NCI-H82 (cell line): ENCODE results near the gene ITPR3.

ENCODE experiments used
- DNase-seq: peaks from one replicate; lab custom pipeline; 2025; lab: John Stamatoyannopoulos, UW

ITPR3 gene

GRCh38 chr6:33620856-33621710 is at the start of gene ITPR3:
Gene ITPR3 (plus strand): TSS chr6:33621322. CDS start chr6:33621603, 281 bp downstream.
- peak; percentile 73 for DNase-seq

GRCh38 chr6:33571637-33572316 is 49.3 kb upstream of the ITPR3 start:
- DNase-seq: no peak

DNA sequence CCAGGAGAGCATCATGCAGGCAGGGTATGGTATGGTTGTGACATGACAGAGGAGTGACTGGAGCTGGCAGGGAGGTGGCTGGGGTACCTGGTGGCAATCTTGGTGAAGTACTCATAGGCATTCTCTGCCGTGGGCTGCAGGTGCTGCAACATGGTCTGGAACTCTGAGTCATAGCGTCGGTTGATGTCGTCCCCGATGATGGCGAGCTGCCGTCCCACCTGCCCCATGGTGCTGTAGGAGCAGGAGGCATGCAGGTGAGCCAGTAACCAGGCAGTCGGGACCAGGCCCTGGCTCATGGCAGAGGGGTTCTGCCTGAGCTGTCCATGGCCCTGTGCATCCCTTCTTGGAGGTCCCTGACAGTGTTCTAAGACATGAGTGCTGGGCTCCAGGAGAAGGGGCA is 45.9 kb upstream of the ITPR3 start:
- DNase-seq: no peak

DNA sequence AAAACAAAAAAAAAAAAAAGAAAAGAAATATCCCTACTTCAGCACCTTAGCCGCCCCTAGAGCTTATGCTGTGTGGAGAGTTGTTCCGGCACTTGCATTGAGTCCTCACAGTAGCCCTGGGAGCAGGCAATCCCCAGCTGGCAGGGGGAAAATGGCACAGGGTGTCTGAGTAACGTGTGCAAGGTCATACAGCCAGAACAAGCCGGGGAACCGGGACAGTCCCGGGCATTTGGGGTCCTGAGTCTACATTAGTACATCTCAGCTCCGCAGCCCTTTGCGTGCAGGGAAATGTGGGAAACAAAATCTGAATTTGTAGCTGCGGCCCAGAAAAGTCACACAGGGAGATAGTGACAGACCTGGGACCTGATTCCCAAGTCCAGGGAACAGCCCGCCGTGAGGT is 44.5 kb upstream of the ITPR3 start:
- DNase-seq: no peak

GRCh38 chr6:33577106-33577535 is 44.0 kb upstream of the ITPR3 start:
- no peak for DNase-seq

GRCh38 chr6:33577718-33578117 is 43.4 kb upstream of the ITPR3 start:
- no peak for DNase-seq

GRCh38 chr6:33578164-33578563 is 43.0 kb upstream of the ITPR3 start:
- no peak for DNase-seq

DNA sequence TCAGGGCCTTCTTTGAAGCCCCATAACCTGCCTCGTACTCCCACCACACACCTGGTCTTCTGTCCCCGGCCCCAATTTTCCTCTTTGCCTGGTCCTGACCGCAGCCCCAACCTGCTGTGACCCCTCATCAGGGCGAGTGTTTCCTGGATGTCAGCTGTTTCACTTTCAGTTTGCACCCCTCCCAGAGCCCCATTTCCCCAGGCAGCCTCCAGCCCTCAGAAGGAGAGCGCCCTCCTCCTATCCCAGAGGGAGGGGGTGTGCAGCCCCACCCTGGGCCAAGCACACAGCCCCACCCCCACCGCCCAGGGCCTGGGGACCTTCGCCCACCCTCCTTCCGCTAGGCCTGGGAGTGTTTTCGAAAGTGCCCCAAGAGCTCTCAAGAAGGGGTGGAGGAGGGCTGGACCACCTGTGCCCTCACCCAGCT is 42.5 kb upstream of the ITPR3 start:
- DNase-seq: no peak

DNA sequence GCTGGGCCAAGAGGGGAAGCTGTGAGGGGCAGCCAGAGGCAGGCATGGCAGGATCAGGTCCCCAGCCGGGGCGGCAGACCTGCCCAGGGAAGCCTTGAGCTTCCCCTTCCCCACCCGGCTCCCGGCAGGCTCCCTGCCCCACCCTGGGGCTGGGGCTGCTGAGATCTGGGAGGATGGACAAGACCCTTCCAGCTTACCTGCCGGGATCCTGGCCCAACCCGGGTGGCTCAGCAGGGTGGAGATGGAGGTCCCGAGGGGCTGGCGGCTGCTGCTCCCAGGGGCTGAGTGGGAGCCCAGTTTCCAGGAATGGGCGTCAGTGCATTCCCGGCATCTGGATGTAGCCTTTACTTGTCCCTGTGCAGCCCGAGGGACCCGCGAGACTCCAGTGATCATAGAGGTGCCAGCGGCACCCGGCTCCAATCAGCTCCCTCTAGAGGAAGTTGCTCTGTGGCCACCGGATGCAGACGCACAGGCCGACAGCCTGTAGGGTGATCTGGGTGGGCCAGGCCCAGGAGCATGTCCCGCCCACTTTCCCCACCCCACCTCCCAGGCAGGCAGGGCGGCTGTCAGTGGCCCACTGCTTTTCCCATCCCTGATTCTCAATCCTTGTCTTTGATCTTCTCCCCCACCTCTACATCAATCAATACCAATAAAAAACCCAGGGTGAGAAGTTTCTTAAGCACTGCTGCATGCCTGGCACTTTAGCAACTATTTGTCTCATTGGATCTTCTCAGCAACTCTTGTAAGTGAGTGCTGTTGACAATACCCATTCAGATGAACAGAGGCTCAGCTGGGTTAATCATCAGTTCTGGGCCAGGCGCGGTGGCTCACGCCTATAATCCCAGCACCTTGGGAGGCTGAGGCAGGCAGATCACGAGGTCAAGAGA is 41.1 kb upstream of the ITPR3 start, which contains the start of gene BAK1:
Gene BAK1, minus strand, starts transcription at position 449 of the 887 bp plus-strand sequence. CDS start 2,672 bp downstream, outside the sequence.
- peak; percentile 98 for DNase-seq

GRCh38 chr6:33581186-33581585 is 39.9 kb upstream of the ITPR3 start:
- no peak for DNase-seq

DNA sequence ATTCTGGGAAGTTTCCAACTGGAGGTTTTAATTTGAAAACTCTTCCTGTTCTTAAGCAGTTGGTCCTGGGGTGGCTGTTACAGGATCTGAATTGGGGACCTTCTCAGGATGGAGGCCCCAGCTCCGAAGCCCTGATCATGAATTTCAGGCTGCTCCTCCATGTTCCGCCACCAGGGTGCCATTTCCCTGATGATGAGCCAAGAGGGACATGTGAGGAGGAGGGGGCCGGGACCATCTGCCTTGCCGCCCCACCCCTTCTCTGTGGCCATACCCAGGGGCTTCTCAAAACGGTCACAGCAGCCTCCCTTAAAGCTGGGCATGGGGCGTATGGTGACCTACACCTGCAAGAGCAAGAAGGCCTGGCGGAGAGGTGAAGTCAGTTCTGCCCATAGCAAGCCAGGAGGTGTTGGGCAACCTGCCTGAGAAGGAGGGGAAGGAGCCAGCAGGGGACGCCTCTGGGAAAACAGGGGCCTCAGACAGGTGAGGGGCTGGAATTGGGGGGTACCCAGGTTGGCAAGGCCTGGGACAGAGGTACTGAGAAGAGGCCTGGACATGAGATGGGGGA is 37.4 kb upstream of the ITPR3 start:
- peak; percentile 84 for DNase-seq

GRCh38 chr6:33584700-33585402 is 36.3 kb upstream of the ITPR3 start:
- DNase-seq: no peak

DNA sequence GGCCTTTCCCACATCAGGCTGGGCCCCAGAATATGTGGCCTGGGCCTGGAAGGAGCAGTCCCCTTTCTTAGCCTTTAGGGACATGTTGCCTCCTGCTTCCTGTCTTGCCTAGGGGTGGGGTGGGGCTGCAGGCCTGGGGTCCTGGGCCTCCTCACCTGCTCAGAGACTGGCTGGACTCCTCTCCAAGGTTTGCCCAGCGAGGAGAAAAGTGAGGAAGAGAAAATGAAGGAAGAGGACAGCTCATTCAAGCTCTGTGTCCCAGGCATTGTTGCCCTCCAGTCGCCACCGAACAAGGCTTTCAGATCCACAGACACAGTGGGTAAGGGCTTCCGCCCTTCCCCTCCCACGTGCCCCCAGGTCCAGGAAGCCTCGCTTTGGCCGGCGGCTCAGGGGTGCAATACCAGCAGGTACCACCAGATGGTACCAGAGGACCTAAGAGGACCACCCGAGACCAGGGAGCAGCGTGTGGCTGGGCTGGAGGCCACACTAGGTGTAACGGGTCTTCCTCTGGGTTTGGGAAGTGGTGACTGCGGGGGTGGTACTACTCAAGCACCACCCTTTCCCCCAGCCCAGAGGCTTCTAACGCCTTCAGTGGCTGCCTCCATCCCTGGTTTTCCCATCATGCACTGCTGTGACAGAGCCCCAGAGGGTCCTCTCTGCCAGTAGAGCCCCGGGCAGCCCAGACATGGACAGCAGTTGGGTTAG is 35.6 kb upstream of the ITPR3 start:
- DNase-seq: peak; percentile 93

GRCh38 chr6:33586108-33586640 is 34.9 kb upstream of the ITPR3 start:
- DNase-seq: no peak

DNA sequence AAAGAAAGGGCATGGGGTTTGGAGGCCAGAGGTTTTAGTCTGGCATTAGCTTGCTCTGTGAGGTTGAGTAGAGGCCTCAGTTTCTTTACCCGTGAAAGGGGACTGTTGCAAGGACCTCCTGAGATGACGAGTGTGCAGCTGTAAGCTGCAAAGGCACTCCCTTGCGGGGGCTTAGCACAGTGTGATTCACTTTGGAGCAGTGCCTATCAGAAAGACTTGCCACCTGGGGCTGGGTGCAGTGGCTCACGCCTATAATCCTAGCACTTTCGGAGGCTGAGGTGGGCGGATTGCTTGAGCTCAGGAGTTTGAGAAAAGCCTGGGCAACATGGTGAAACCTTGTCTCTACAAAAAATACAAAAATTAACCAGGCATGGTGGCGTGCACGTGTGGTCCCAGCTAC is 33.6 kb upstream of the ITPR3 start:
- no peak for DNase-seq

GRCh38 chr6:33588894-33589293 is 32.2 kb upstream of the ITPR3 start:
- no peak for DNase-seq

DNA sequence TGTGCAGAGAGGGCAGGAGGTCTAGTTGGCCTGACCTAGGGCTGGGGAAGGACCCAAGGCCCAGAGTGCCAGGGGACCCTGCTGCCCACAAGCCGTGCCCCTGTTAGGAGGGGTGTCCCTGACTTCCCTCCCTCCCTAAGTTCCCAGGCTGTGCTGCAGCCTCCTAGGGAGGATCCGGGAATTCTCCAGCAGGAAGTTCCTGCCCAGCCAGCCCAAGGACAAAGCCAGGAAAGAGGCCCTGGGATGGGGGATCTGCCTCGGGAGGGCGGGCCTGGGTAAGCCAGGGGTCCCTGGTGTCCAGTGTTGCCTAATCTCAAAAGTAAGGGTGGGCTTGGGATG is 31.8 kb upstream of the ITPR3 start:
- no peak for DNase-seq

GRCh38 chr6:33589731-33590530 is 31.2 kb upstream of the ITPR3 start:
- peak; percentile 79 for DNase-seq

GRCh38 chr6:33590531-33591198 is 30.5 kb upstream of the ITPR3 start:
- DNase-seq: no peak
